IMR-90 (cell line): ENCODE data around the gene HMG20B. TPM values are rescaled to one million over a fixed set of nuclear protein-coding genes. Genes with fewer than 3 reads are reported as not detected.

Experiments used
- ATAC-seq: fragments of 200-7000 bp; cut with Tn5 transposase; 2 replicates; pipeline ENCODE4 v1.9.1; 2020; ENCODE audit warnings: low read depth, mild to moderate bottlenecking, moderate library complexity
- BruUV-seq: library from RNA; stranded (reverse); fragments of 400-500 nt; replicated peaks from 2 replicates; lab custom pipeline; 2021; lab: Mats Ljungman, UMichigan
- CTCF ChIA-PET: fragments of 300-600 bp; formaldehyde crosslinking; extraction: SDS; loops from one replicate; lab custom pipeline; 2021; ENCODE audit warnings: antibody characterized with exemption; lab: Yijun Ruan, JAX
- POLR2A ChIA-PET: fragments of 300-600 bp; sonication (Branson Sonifier 250); formaldehyde crosslinking; loops from one replicate; lab custom pipeline; 2022; ENCODE audit warnings: antibody characterized with exemption; ENCODE audit not compliant: unreplicated experiment; lab: Charles Lee
- DNase-seq: peaks from one replicate; pipeline ENCODE4 v3.0.0; 2013
- H2AFZ ChIP-seq: replicated peaks from 2 replicates; pipeline ENCODE3; 2013; ENCODE audit warnings: low read length, mild to moderate bottlenecking; ENCODE audit not compliant: poor library complexity
- H2AK5ac ChIP-seq: 2 replicates; pipeline ENCODE4 v1.6.1; 2013; ENCODE audit warnings: low read depth, low read length, inconsistent platforms
- H2AK9ac ChIP-seq: replicated peaks from 2 replicates; pipeline ENCODE3; 2013; ENCODE audit warnings: mild to moderate bottlenecking, low read depth, low read length, moderate library complexity; ENCODE audit not compliant: poor library complexity
- H2BK120ac ChIP-seq: 2 replicates; pipeline ENCODE4 v1.6.1; 2013; ENCODE audit warnings: low read depth, low read length, inconsistent platforms
- H2BK15ac ChIP-seq: 3 replicates; pipeline ENCODE4 v1.6.1; 2013; ENCODE audit warnings: low read depth, low read length, inconsistent platforms
- H2BK20ac ChIP-seq: 2 replicates; pipeline ENCODE4 v1.6.1; 2013; ENCODE audit warnings: low read depth, mild to moderate bottlenecking, inconsistent platforms, low read length, moderate library complexity
- H2BK5ac ChIP-seq: 2 replicates; pipeline ENCODE4 v1.6.1; 2013; ENCODE audit warnings: mild to moderate bottlenecking, low read depth, low read length, inconsistent platforms; ENCODE audit not compliant: poor library complexity, severe bottlenecking
- H3K14ac ChIP-seq: replicated peaks from 2 replicates; pipeline ENCODE4 v1.6.1; 2013; ENCODE audit warnings: low read depth, low read length, inconsistent platforms
- H3K18ac ChIP-seq: 2 replicates; pipeline ENCODE4 v1.6.1; 2013; ENCODE audit warnings: low read depth, low read length, control low read depth
- H3K23ac ChIP-seq: 2 replicates; pipeline ENCODE4 v1.6.1; 2013; ENCODE audit warnings: low read depth, low read length, inconsistent platforms
- H3K27ac ChIP-seq: 2 replicates; pipeline ENCODE4 v1.5.1; 2013; ENCODE audit warnings: mild to moderate bottlenecking, control low read depth, low read length; ENCODE audit not compliant: insufficient read depth
- H3K27me3 ChIP-seq: 2 replicates; pipeline ENCODE4 v1.6.1; 2013; ENCODE audit warnings: low read length; ENCODE audit not compliant: control insufficient read depth, insufficient read depth
- H3K36me3 ChIP-seq: 2 replicates; pipeline ENCODE4 v1.6.1; 2013; ENCODE audit warnings: low read length, mixed read lengths; ENCODE audit not compliant: control insufficient read depth, insufficient read depth
- H3K4ac ChIP-seq: 2 replicates; pipeline ENCODE4 v1.6.1; 2013; ENCODE audit warnings: low read depth, low read length, inconsistent platforms
- H3K4me1 ChIP-seq: 2 replicates; pipeline ENCODE4 v1.6.1; 2013; ENCODE audit warnings: low read length, mixed read lengths; ENCODE audit not compliant: control insufficient read depth, insufficient read depth
- H3K4me2 ChIP-seq: 2 replicates; pipeline ENCODE4 v1.6.1; 2013; ENCODE audit warnings: low read depth, mild to moderate bottlenecking, control low read depth, low read length, moderate library complexity
- H3K4me3 ChIP-seq: 2 replicates; pipeline ENCODE4 v1.5.1; 2013; ENCODE audit warnings: low read depth, mild to moderate bottlenecking, control low read depth, low read length, moderate library complexity; ENCODE audit not compliant: insufficient read depth
- H3K56ac ChIP-seq: 2 replicates; pipeline ENCODE4 v1.6.1; 2013; ENCODE audit warnings: low read length, inconsistent platforms; ENCODE audit not compliant: insufficient read depth; ENCODE audit errors: extremely low read depth
- H3K79me1 ChIP-seq, 2 experiments: 2 replicates each; pipeline ENCODE4 v1.6.1; 2013; ENCODE audit warnings: low read length in 2 of 2, inconsistent platforms in 1 of 2, low read depth in 1 of 2
- H3K9ac ChIP-seq: 2 replicates; pipeline ENCODE4 v1.6.1; 2013; ENCODE audit warnings: low read depth, low read length, control low read depth
- H3K9me1 ChIP-seq: 2 replicates; pipeline ENCODE4 v1.6.1; 2013; ENCODE audit warnings: low read length, inconsistent platforms; ENCODE audit not compliant: insufficient read depth
- H3K9me3 ChIP-seq: 2 replicates; pipeline ENCODE4 v1.6.1; 2013; ENCODE audit warnings: low read length; ENCODE audit not compliant: control insufficient read depth, insufficient read depth
- H4K20me1 ChIP-seq: 2 replicates; pipeline ENCODE4 v1.6.1; 2013; ENCODE audit warnings: low read length, inconsistent platforms; ENCODE audit not compliant: insufficient read depth
- H4K5ac ChIP-seq: 2 replicates; pipeline ENCODE4 v1.6.1; 2013; ENCODE audit warnings: mild to moderate bottlenecking, low read depth, low read length, control low read depth
- H4K8ac ChIP-seq, 2 experiments: 2 replicates each; pipeline ENCODE4 v1.6.1; 2013; ENCODE audit warnings: low read depth in 2 of 2, low read length in 2 of 2, control low read depth in 1 of 2, inconsistent platforms in 1 of 2
- H4K91ac ChIP-seq: 2 replicates; pipeline ENCODE4 v1.6.1; 2013; ENCODE audit warnings: low read depth, low read length, inconsistent platforms; ENCODE audit not compliant: insufficient read depth
- CEBPB ChIP-seq: IDR thresholded peaks from 2 replicates; pipeline ENCODE4 v1.6.1; 2012; ENCODE audit warnings: low read depth, low read length, improper control_type of control experiment
- CHD1 ChIP-seq: IDR thresholded peaks from 2 replicates; pipeline ENCODE4 v1.6.1; 2012; ENCODE audit warnings: low read depth, low read length, improper control_type of control experiment
- CTCF ChIP-seq: conservative IDR thresholded peaks from 2 replicates; pipeline ENCODE4 v1.5.1; 2012; ENCODE audit warnings: mild to moderate bottlenecking, low read depth, low read length, improper control_type of control experiment
- ELK1 ChIP-seq: fragments of 150-350 bp; IDR thresholded peaks from 2 replicates; pipeline ENCODE4 v1.6.1; 2016; ENCODE audit warnings: low read depth, mild to moderate bottlenecking, low read length, moderate library complexity, borderline replicate concordance
- FOS ChIP-seq: fragments of 150-350 bp; IDR thresholded peaks from 2 replicates; pipeline ENCODE4 v1.6.1; 2016; ENCODE audit warnings: low read depth, low read length
- MAFK ChIP-seq: IDR thresholded peaks from 2 replicates; pipeline ENCODE4 v1.6.1; 2012; ENCODE audit warnings: low read depth, low read length, improper control_type of control experiment
- MXI1 ChIP-seq: IDR thresholded peaks from 2 replicates; pipeline ENCODE4 v1.6.1; 2012; ENCODE audit warnings: low read depth, mild to moderate bottlenecking, low read length, moderate library complexity, borderline replicate concordance
- NFE2L2 ChIP-seq: fragments of 150-350 bp; IDR thresholded peaks from 2 replicates; pipeline ENCODE4 v1.6.1; 2016; ENCODE audit warnings: low read depth, mild to moderate bottlenecking, low read length
- RAD21 ChIP-seq: IDR thresholded peaks from 2 replicates; pipeline ENCODE4 v1.6.1; 2012; ENCODE audit warnings: low read length, improper control_type of control experiment
- RCOR1 ChIP-seq: IDR thresholded peaks from 2 replicates; pipeline ENCODE4 v1.6.1; 2012; ENCODE audit warnings: mild to moderate bottlenecking, low read length, improper control_type of control experiment; ENCODE audit not compliant: insufficient replicate concordance
- RFX5 ChIP-seq: IDR thresholded peaks from 2 replicates; pipeline ENCODE4 v1.8.0; 2012; ENCODE audit warnings: low read depth, mild to moderate bottlenecking, low read length, moderate library complexity
- SMC3 ChIP-seq: fragments of 150-350 bp; IDR thresholded peaks from 2 replicates; pipeline ENCODE4 v1.6.1; 2016; ENCODE audit warnings: low read depth, mild to moderate bottlenecking, antibody characterized with exemption, low read length, moderate library complexity
- WGBS, 2 experiments: methylation state at CpG; one replicate each; pipeline versions ENCODE4 v1.1.5 to v1.1.7; 2013; ENCODE audit warnings: missing lambda C conversion rate in 2 of 2; ENCODE audit not compliant: insufficient read length in 1 of 2; ENCODE audit errors: extremely low coverage in 2 of 2; 5-methylcytosine and 5-hydroxymethylcytosine counted together
- dilution Hi-C: fragments of 300-500 bp; cut with HindIII; formaldehyde crosslinking; loops from one replicate; pipeline ENCODE4 v1.14.3; 2018; ENCODE audit warnings: low sequenced_read_pairs; ENCODE audit not compliant: unreplicated experiment
- in situ Hi-C: fragments of 300-500 bp; cut with MboI; formaldehyde crosslinking; loops from 3 replicates; pipeline ENCODE4 v1.14.3; 2019; ENCODE audit warnings: low sequenced_read_pairs, inconsistent platforms, mixed read lengths
- intact Hi-C: fragments of 100-400 bp; cut with micrococcal nuclease; formaldehyde crosslinking; loops from 2 replicates; pipeline ENCODE4 v1.10.0; 2022
- polyA plus RNA-seq, 3 experiments: library from polyadenylated mRNA; depleted of rRNA; stranded (reverse); fragments of >200 nt; gene quantifications; 2 replicates each; pipeline ENCODE4 v1.2.3, GENCODE V29; 2012; ENCODE audit warnings: low replicate concordance in 1 of 3
- total RNA-seq: library from RNA; depleted of rRNA; stranded (reverse); fragments of >200 nt; gene quantifications from 2 replicates; pipeline ENCODE4 v1.2.3, GENCODE V29; 2012

Gene HMG20B
- total and polyA plus RNA-seq, 2 of the 4 experiments (the other 2 are of a cell fraction), result 57.5 to 63.8 TPM

GRCh38 chr19:3590991-3591659, 18.4 kb downstream of the HMG20B start:
- H3K27ac ChIP-seq, result no peak overlapping the region
- H3K4ac ChIP-seq, result no peak overlapping the region
- H3K36me3 ChIP-seq, result no peaks in the 10 kb centered on the region
- no peaks in the 10 kb centered on the region for H3K9me1 ChIP-seq
- H3K4me3 ChIP-seq, result no peak overlapping the region
- H4K91ac ChIP-seq, result no peak overlapping the region
- H2BK15ac ChIP-seq, result no peak overlapping the region
- no peaks in the 10 kb centered on the region for H3K79me1 ChIP-seq
- H2BK120ac ChIP-seq, result no peak overlapping the region
- no peaks in the 10 kb centered on the region for H4K20me1 ChIP-seq
- no peak overlapping the region for H3K9ac ChIP-seq
- H3K27me3 ChIP-seq, result peaks cover 4% of the 10 kb centered on the region; the same call in 1 of the 2 replicates
- no peak overlapping the region for H3K23ac ChIP-seq
- H3K9me3 ChIP-seq, result no peaks in the 10 kb centered on the region; the same call in 1 of the 2 replicates
- BruUV-seq, result no TSS peak
- ChIA-PET POLR2A (no interaction called here), CTCF (interaction anchor here (0.6 kb wide), 1 partner anchor 206 kb away, joined by 3 read pairs; no protein-coding TSS in a partner anchor)
- TF ChIP-seq RCOR1 (no peak), SMC3 (no peak), RFX5 (no peak), MXI1 (no peak), MAFK (no peak), CHD1 (no peak), CTCF (no peak), FOS (no peak), ELK1 (no peak), CEBPB (no peak), NFE2L2 (no peak), RAD21 (no peak)
- H3K18ac ChIP-seq, result no peak overlapping the region
- H2BK5ac ChIP-seq, result no peak overlapping the region
- no peak overlapping the region for H3K14ac ChIP-seq
- no peak for DNase-seq
- no peaks in the 10 kb centered on the region for H3K4me1 ChIP-seq
- dilution Hi-C loops (no loop called here), in situ Hi-C loops (no loop called here), intact Hi-C loops (no loop called here)
- no peak overlapping the region for H4K5ac ChIP-seq
- H2AK9ac ChIP-seq, result no peak overlapping the region
- H2AK5ac ChIP-seq, result no peak overlapping the region
- WGBS, 2 experiments, result 79% methylated on average over 6 of the region's 8 CpGs; no CpG with 5 or more reads in 1 of the 2 experiments
- H3K56ac ChIP-seq, result no peak overlapping the region
- H2AFZ ChIP-seq, result no peak overlapping the region
- no peak overlapping the region for H3K4me2 ChIP-seq
- no peak overlapping the region for H2BK20ac ChIP-seq
- H4K8ac ChIP-seq, result no peak overlapping the region
- ATAC-seq, result no peak
